Measurements from ENCODE around the gene ZC4H2. TPM values are rescaled to one million over a fixed set of nuclear protein-coding genes. Genes with fewer than 3 reads are reported as not detected.

The ZC4H2 gene
- total and polyA plus RNA-seq, 2 of the 13 experiments (the other 11 are each of a cell fraction or from before 2014, with no cell fraction given) = 6.1 to 12.8 TPM

DNA sequence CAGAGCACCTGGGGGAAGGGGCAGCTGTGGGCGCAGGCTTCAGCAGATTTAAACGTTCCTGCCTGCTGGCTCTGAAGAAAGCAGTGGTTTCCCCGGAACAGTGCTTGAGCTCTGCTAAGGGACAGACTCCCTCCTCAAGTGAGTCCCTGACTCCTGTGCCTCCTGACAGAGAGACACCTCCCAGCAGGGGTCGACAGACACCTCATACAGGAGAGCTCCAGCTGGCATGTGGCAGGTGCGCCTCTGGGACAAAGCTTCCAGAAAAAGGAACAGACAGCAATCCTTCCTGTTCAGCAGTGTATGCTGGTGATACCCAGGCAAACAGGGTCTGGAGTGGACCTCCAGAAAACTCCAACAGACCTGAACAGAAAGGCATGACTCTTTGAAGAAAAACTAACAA, 68.1 kb downstream of the ZC4H2 start (continued):
- TF ChIP-seq MAFK (conservative IDR thresholded peaks at IDR 0.05 in 1 of 2, IDR thresholded peaks at IDR 0.05 in 1 of 2; ENCODE audit: low read length in 2 of 2) = no peak
- TF ChIP-seq ZNF235 (CRISPR knock-in tag; IDR thresholded peaks at IDR 0.05; ENCODE audit: borderline replicate concordance) = no peak
- no peak for TF ChIP-seq ZNF709 (CRISPR knock-in tag; IDR thresholded peaks at IDR 0.05)
- TF ChIP-seq ZBTB38 (CRISPR knock-in tag; IDR thresholded peaks at IDR 0.05) = no peak
- no peak for TF ChIP-seq ZNF138 (CRISPR knock-in tag; IDR thresholded peaks at IDR 0.05; ENCODE audit: low read depth)
- no peak for TF ChIP-seq ZSCAN31 (CRISPR knock-in tag; IDR thresholded peaks at IDR 0.05; ENCODE audit: low read depth)
- no peak for TF ChIP-seq ZNF333 (CRISPR knock-in tag; IDR thresholded peaks at IDR 0.05; ENCODE audit: borderline replicate concordance)
- peak; percentile 66 for TF ChIP-seq STAG1 (CRISPR knock-in tag; IDR thresholded peaks at IDR 0.05)
- TF ChIP-seq MBD4 (IDR thresholded peaks at IDR 0.05; ENCODE audit: borderline replicate concordance, low read length) = no peak
- no peak for TF ChIP-seq HIVEP1 (CRISPR knock-in tag; IDR thresholded peaks at IDR 0.05)
- no peak for TF ChIP-seq MED13 (CRISPR knock-in tag; IDR thresholded peaks at IDR 0.05)
- no peak for TF ChIP-seq ZNF292 (CRISPR knock-in tag; IDR thresholded peaks at IDR 0.05; ENCODE audit: borderline replicate concordance, low read depth)
- TF ChIP-seq ZNF160 (CRISPR knock-in tag; IDR thresholded peaks at IDR 0.05) = no peak
- TF ChIP-seq, protein P1, sequence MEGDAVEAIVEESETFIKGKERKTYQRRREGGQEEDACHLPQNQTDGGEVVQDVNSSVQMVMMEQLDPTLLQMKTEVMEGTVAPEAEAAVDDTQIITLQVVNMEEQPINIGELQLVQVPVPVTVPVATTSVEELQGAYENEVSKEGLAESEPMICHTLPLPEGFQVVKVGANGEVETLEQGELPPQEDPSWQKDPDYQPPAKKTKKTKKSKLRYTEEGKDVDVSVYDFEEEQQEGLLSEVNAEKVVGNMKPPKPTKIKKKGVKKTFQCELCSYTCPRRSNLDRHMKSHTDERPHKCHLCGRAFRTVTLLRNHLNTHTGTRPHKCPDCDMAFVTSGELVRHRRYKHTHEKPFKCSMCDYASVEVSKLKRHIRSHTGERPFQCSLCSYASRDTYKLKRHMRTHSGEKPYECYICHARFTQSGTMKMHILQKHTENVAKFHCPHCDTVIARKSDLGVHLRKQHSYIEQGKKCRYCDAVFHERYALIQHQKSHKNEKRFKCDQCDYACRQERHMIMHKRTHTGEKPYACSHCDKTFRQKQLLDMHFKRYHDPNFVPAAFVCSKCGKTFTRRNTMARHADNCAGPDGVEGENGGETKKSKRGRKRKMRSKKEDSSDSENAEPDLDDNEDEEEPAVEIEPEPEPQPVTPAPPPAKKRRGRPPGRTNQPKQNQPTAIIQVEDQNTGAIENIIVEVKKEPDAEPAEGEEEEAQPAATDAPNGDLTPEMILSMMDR (CRISPR knock-in tag; IDR thresholded peaks at IDR 0.05) = peak; percentile 44; the same call in 1 of the 2 replicates
- no peak for TF ChIP-seq ZNF792 (CRISPR knock-in tag; IDR thresholded peaks at IDR 0.05)
- TF ChIP-seq SNAI1 (CRISPR knock-in tag; IDR thresholded peaks at IDR 0.05; ENCODE audit: borderline replicate concordance) = no peak
- no peak for TF ChIP-seq NFE2 (CRISPR knock-in tag; IDR thresholded peaks at IDR 0.05)
- no peak for TF ChIP-seq REL (CRISPR knock-in tag; conservative IDR thresholded peaks at IDR 0.05)
- TF ChIP-seq AKNA (CRISPR knock-in tag; IDR thresholded peaks at IDR 0.05; ENCODE audit: borderline replicate concordance) = no peak
